Measurements from ENCODE around the gene HES7.
"Not testable (repeated sequence)": the region's sequence is repeated elsewhere in the genome, so short reads cannot be mapped to it uniquely, and the experiment has no call there.

Gene HES7

GRCh38 chr17:8123695-8124349 lies at the start of gene HES7:
Gene HES7 (minus strand): TSS chr17:8124106. CDS start chr17:8124084, 22 bp downstream.
- DNase-seq (ENCODE audit: low read depth): no peak

GRCh38 chr17:8173056-8173870 lies 49.4 kb upstream of the HES7 start:
- peak; percentile 93 for DNase-seq (ENCODE audit: low read depth)

GRCh38 chr17:8170186-8170585 lies 46.3 kb upstream of the HES7 start:
- DNase-seq (ENCODE audit: low read depth): not testable (repeated sequence)

- no peak for DNase-seq (ENCODE audit: low read depth)
Measured at GRCh38 chr17:8167526-8167925, 43.6 kb upstream of the HES7 start.

GRCh38 chr17:8166731-8167130 lies 42.8 kb upstream of the HES7 start:
- DNase-seq (ENCODE audit: low read depth): no peak

GRCh38 chr17:8164815-8165131 lies 40.9 kb upstream of the HES7 start:
- no peak for DNase-seq (ENCODE audit: low read depth)

- peak; percentile 54 for DNase-seq (ENCODE audit: low read depth)
Measured at GRCh38 chr17:8163978-8164814, 40.3 kb upstream of the HES7 start.

- DNase-seq (ENCODE audit: low read depth): no peak
Measured at GRCh38 chr17:8162997-8163977, 39.4 kb upstream of the HES7 start.

GRCh38 chr17:8162233-8162996 lies 38.5 kb upstream of the HES7 start, which contains the start of gene VAMP2:
Gene VAMP2 (minus strand): TSS chr17:8162948. CDS start chr17:8162879, 69 bp downstream.
- DNase-seq (ENCODE audit: low read depth): peak; percentile 38

- DNase-seq (ENCODE audit: low read depth): no peak
Measured at GRCh38 chr17:8161289-8162232, 37.7 kb upstream of the HES7 start.

- no peak for DNase-seq (ENCODE audit: low read depth)
Measured at GRCh38 chr17:8160741-8161221, 36.9 kb upstream of the HES7 start.

- DNase-seq (ENCODE audit: low read depth): no peak
Measured at GRCh38 chr17:8160224-8160577, 36.3 kb upstream of the HES7 start.

- DNase-seq (ENCODE audit: low read depth): no peak
Measured at GRCh38 chr17:8159459-8160223, 35.7 kb upstream of the HES7 start.

GRCh38 chr17:8159032-8159400 lies 35.1 kb upstream of the HES7 start:
- no peak for DNase-seq (ENCODE audit: low read depth)

GRCh38 chr17:8158267-8159031 lies 34.5 kb upstream of the HES7 start:
- DNase-seq (ENCODE audit: low read depth): peak; percentile 72

GRCh38 chr17:8156246-8156992 lies 32.5 kb upstream of the HES7 start:
- peak; percentile 100 for DNase-seq (ENCODE audit: low read depth)

- DNase-seq (ENCODE audit: low read depth): no peak
Measured at GRCh38 chr17:8155996-8156245, 32.0 kb upstream of the HES7 start.
